K562 (cell line): ENCODE data around the gene PPP1R9B. TPM values are rescaled to one million over a fixed set of nuclear protein-coding genes. Genes with fewer than 3 reads are reported as not detected.
A peak's percentile ranks its signal among the peaks of the same experiment; 100 is the strongest.

Source experiments
- ATAC-seq: fragments of 200-7000 bp; cut with Tn5 transposase; 3 replicates; pipeline ENCODE4 v1.9.1; 2020; ENCODE audit warnings: moderate library complexity
- BruUV-seq: library from RNA; stranded (reverse); fragments of 400-500 nt; replicated peaks from 2 replicates; lab custom pipeline; 2021; lab: Mats Ljungman, UMichigan
- CTCF ChIA-PET: fragments of 300-600 bp; formaldehyde crosslinking; extraction: SDS; loops from one replicate; lab custom pipeline; 2021; ENCODE audit warnings: low intra/inter-chr PET ratio; lab: Yijun Ruan, JAX
- POLR2A ChIA-PET: fragments of 300-600, 350-650 bp; sonication (Branson Sonifier 250); formaldehyde crosslinking; extraction: SDS; loops from one replicate; lab custom pipeline; 2021; ENCODE audit warnings: antibody characterized with exemption, inconsistent platforms; lab: Yijun Ruan, JAX
- DNase-seq, 4 experiments: peaks; one replicate each; pipeline versions ENCODE4 v3.0.0 to v3.0.0-alpha.2; 2011 to 2018; ENCODE audit warnings: low spot score in 3 of 4, mixed read lengths in 3 of 4; ENCODE audit errors: extremely low read depth in 1 of 4
- FAIRE-seq: peaks from 2 replicates; lab custom pipeline; 2011; peaks lifted over from hg19 to GRCh38; lab: Jason Lieb, UNC
- H2AFZ ChIP-seq: 2 replicates; pipeline ENCODE4 v1.6.0; 2011; ENCODE audit warnings: low read depth, low read length, control low read depth, inconsistent platforms
- H3K27ac ChIP-seq: fragments of 200-600 bp; 3 replicates; pipeline ENCODE4 v1.8.0; 2011; ENCODE audit warnings: low read depth, mild to moderate bottlenecking, control low read depth, inconsistent platforms, low read length, moderate library complexity, mixed read lengths; ENCODE audit errors: extremely low read depth
- H3K27me3 ChIP-seq, 2 experiments: fragments of 300-600 bp in 1 of 2; 2 replicates in 1 of 2; 3 replicates in 1 of 2; pipeline versions ENCODE4 v1.6.0 to v1.8.0; 2011; ENCODE audit warnings: inconsistent platforms in 2 of 2, low read length in 2 of 2, mild to moderate bottlenecking in 1 of 2, mixed read lengths in 1 of 2, moderate library complexity in 1 of 2; ENCODE audit not compliant: control insufficient read depth in 2 of 2, insufficient read depth in 2 of 2
- H3K36me3 ChIP-seq: fragments of 300-600 bp; 3 replicates; pipeline ENCODE4 v1.8.0; 2011; ENCODE audit warnings: mild to moderate bottlenecking, low read length, inconsistent platforms; ENCODE audit not compliant: control insufficient read depth, insufficient read depth
- H3K4me1 ChIP-seq, 2 experiments: fragments of 200-600 bp in 1 of 2; replicated peaks in 1 of 2; 2 replicates in 1 of 2; 3 replicates in 1 of 2; pipeline versions ENCODE4 v1.5.1 to v1.8.0; 2011; ENCODE audit warnings: inconsistent platforms in 2 of 2, low read length in 2 of 2, mild to moderate bottlenecking in 1 of 2, mixed read lengths in 1 of 2, moderate library complexity in 1 of 2; ENCODE audit not compliant: control insufficient read depth in 2 of 2, insufficient read depth in 2 of 2
- H3K4me2 ChIP-seq: 2 replicates; pipeline ENCODE4 v1.6.1; 2011; ENCODE audit warnings: low read length, control low read depth, inconsistent platforms, mixed read lengths; ENCODE audit not compliant: insufficient read depth
- H3K4me3 ChIP-seq: fragments of 200-600 bp; sonication (generic), shearing (Covaris generic); 2 replicates; pipeline ENCODE4 v1.5.1; 2016; ENCODE audit warnings: control low read depth, inconsistent platforms
- H3K79me2 ChIP-seq: fragments of 200-600 bp; 3 replicates; pipeline ENCODE4 v1.8.0; 2011; ENCODE audit warnings: low read length, inconsistent platforms; ENCODE audit not compliant: control insufficient read depth, insufficient read depth
- H3K9ac ChIP-seq, 2 experiments: 2 replicates each; pipeline versions ENCODE4 v1.6.0 to v1.6.1; 2011; ENCODE audit warnings: low read depth in 2 of 2, low read length in 2 of 2, control low read depth in 1 of 2, inconsistent platforms in 1 of 2, mild to moderate bottlenecking in 1 of 2, mixed read lengths in 1 of 2; ENCODE audit not compliant: insufficient read depth in 1 of 2
- H3K9me1 ChIP-seq: one replicate; pipeline ENCODE4 v1.6.0; 2011; ENCODE audit warnings: inconsistent platforms, mild to moderate bottlenecking, low read length, moderate library complexity; ENCODE audit not compliant: control insufficient read depth, insufficient read depth
- H3K9me3 ChIP-seq: replicated peaks from 2 replicates; pipeline ENCODE4 v1.5.1; 2011; ENCODE audit warnings: low read depth, low read length, inconsistent platforms; ENCODE audit not compliant: control insufficient read depth, insufficient read depth
- H4K20me1 ChIP-seq: replicated peaks from 2 replicates; pipeline ENCODE4 v1.6.1; 2011; ENCODE audit warnings: low read length, inconsistent platforms, mixed read lengths; ENCODE audit not compliant: control insufficient read depth, insufficient read depth
- BHLHE40 ChIP-seq: IDR thresholded peaks from 2 replicates; pipeline ENCODE4 v1.6.1; 2011; ENCODE audit warnings: low read length, improper control_type of control experiment
- FIP1L1 ChIP-seq: fragments of 200-400 bp; formaldehyde crosslinking; IDR thresholded peaks from 2 replicates; pipeline ENCODE4 v1.6.1; 2018; ENCODE audit warnings: mild to moderate bottlenecking, low read depth, low read length; ENCODE audit not compliant: poor library complexity, severe bottlenecking
- HMGXB4 ChIP-seq: sonication (generic); formaldehyde crosslinking; IDR thresholded peaks from 2 replicates; pipeline ENCODE4 v1.8.1; 2023; ENCODE audit warnings: mild to moderate bottlenecking, missing genetic modification reagents
- KAT7 ChIP-seq: sonication (generic); formaldehyde crosslinking; IDR thresholded peaks from 2 replicates; pipeline ENCODE4 v1.8.0; 2022; ENCODE audit warnings: missing genetic modification reagents, mild to moderate bottlenecking, borderline replicate concordance
- MNT ChIP-seq, 2 experiments: fragments of 450-650 bp; conservative IDR thresholded peaks; 2 replicates each; pipeline ENCODE4 v1.6.1; 2017; ENCODE audit warnings: mild to moderate bottlenecking in 2 of 2, moderate library complexity in 2 of 2
- POLR2G ChIP-seq: fragments of 200-400 bp; formaldehyde crosslinking; IDR thresholded peaks from 2 replicates; pipeline ENCODE4 v1.6.1; 2017; ENCODE audit warnings: low read depth, mild to moderate bottlenecking, antibody characterized with exemption, low read length, moderate library complexity
- RBBP5 ChIP-seq: fragments of 200-600 bp; sonication (generic); IDR thresholded peaks from 2 replicates; pipeline ENCODE4 v1.6.1; 2012; ENCODE audit warnings: borderline replicate concordance, mild to moderate bottlenecking, low read length, control low read depth, inconsistent platforms; ENCODE audit not compliant: insufficient read depth, poor library complexity, severe bottlenecking
- USF1 ChIP-seq: sonication (generic); formaldehyde crosslinking; IDR thresholded peaks from 2 replicates; pipeline ENCODE4 v1.9.0; 2022; ENCODE audit warnings: mild to moderate bottlenecking, missing genetic modification reagents
- USF2 ChIP-seq: sonication (generic); formaldehyde crosslinking; IDR thresholded peaks from 2 replicates; pipeline ENCODE4 v1.5.0; 2020; ENCODE audit warnings: missing genetic modification reagents
- VEZF1 ChIP-seq: fragments of 200-800 bp; sonication (Bioruptor generic); IDR thresholded peaks from 2 replicates; pipeline ENCODE4 v1.6.1; 2017; ENCODE audit warnings: missing genetic modification characterization, missing compliant biosample characterization
- XRCC3 ChIP-seq: fragments of 450-650 bp; IDR thresholded peaks from 2 replicates; pipeline ENCODE4 v1.6.1; 2017; ENCODE audit warnings: mild to moderate bottlenecking, moderate library complexity
- ZKSCAN3 ChIP-seq: fragments of 250-450 bp; sonication (Bioruptor Pico); IDR thresholded peaks from 2 replicates; pipeline ENCODE4 v1.4.0; 2020
- ZNF263 ChIP-seq: sonication (generic); formaldehyde crosslinking; IDR thresholded peaks from 2 replicates; pipeline ENCODE4 v1.8.0; 2022; ENCODE audit warnings: mild to moderate bottlenecking, missing genetic modification reagents, borderline replicate concordance
- WGBS: fragments of 100-300 bp; shearing (Covaris generic); methylation state at CpG from one replicate; pipeline ENCODE4 v1.1.6; 2016; ENCODE audit warnings: low coverage, mixed read lengths; ENCODE audit not compliant: insufficient coverage; ENCODE audit errors: missing lambda C conversion rate; 5-methylcytosine and 5-hydroxymethylcytosine counted together
- in situ Hi-C: fragments of 300-500 bp; cut with MboI; formaldehyde crosslinking; loops from 4 replicates; pipeline ENCODE4 v1.15.0; 2018; ENCODE audit warnings: inconsistent platforms, mixed read lengths
- intact Hi-C: fragments of 100-400 bp; cut with micrococcal nuclease; formaldehyde crosslinking; loops from 2 replicates; pipeline ENCODE4 v1.14.2; 2022
- polyA plus RNA-seq, 8 experiments: library from polyadenylated mRNA; depleted of rRNA in 4 of 8; stranded (reverse) in 5 of 8; unstranded in 3 of 8; fragments of >200 nt; fragmentation: Nextera tagmentation in 2 of 8; fragmentation: Illumina TruSeq in 1 of 8; extraction: Ambion mirVana in 2 of 8; extraction: Trizol in 1 of 8; gene quantifications; 2 replicates each; pipeline versions ENCODE4 v1.2.1 to v1.2.3, GENCODE V29; 2011 to 2014; ENCODE audit warnings: inconsistent platforms in 1 of 8, missing spikeins in 1 of 8
- total RNA-seq, 7 experiments: library from RNA; depleted of rRNA in 6 of 7; stranded (reverse); fragments of >200 nt in 6 of 7; fragmentation: Illumina TruSeq in 2 of 7; extraction: Trizol in 2 of 7; gene quantifications; 2 replicates each; pipeline versions ENCODE4 v1.2.1 to v1.2.3, GENCODE V29; 2011 to 2021; ENCODE audit warnings: low replicate concordance in 1 of 7

PPP1R9B gene
- total and polyA plus RNA-seq, 9 of the 15 experiments (the other 6 are each of a cell fraction or from before 2014, with no cell fraction given) = 0.10 to 63.5 (median 24.7) TPM

GRCh38 chr17:50148226-50149090 lies 2.0 kb downstream of the PPP1R9B start:
- Histone ChIP-seq H3K9me3 (no peaks in the 10 kb centered on the region), H3K4me2 (peak overlapping the region; percentile 80), H3K79me2 (peaks cover 84% of the 10 kb centered on the region), H3K27ac (peak overlapping the region; percentile 83; the same call in 2 of the 3 replicates), H3K4me1 (peaks cover 34 to 89% of the 10 kb centered on the region in 2 experiments), H3K9ac (peak overlapping the region; percentile 67 to 97; a peak in 3 of 4 replicates), H3K9me1 (peaks cover 19% of the 10 kb centered on the region), H3K4me3 (peak overlapping the region; percentile 67), H4K20me1 (peaks cover 14% of the 10 kb centered on the region), H3K36me3 (peaks cover 47% of the 10 kb centered on the region), H2AFZ (no peak overlapping the region), H3K27me3 (no peaks in the 10 kb centered on the region)
- FAIRE-seq = no peak
- in situ Hi-C loops (no loop called here), intact Hi-C loops (no loop called here)
- ATAC-seq = peak; percentile 1; the same call in 1 of the 3 replicates
- no TSS peak for BruUV-seq
- peak; percentile 57 to 82 (median 70) for DNase-seq
- ChIA-PET POLR2A (interaction anchor here (0.9 kb wide), 1 partner anchor 135 kb away, joined by 3 read pairs; no protein-coding TSS in a partner anchor), CTCF (no interaction called here)
- WGBS = 3% methylated on average over 19 of the region's 25 CpGs
- TF ChIP-seq VEZF1 (CRISPR knock-in tag) = peak; percentile 61; the same call in 1 of the 2 replicates
- no peak for TF ChIP-seq ZKSCAN3
- TF ChIP-seq POLR2G = 0 out of 2 replicates have a peak, but pooled peaks have one; percentile 9
- no peak for TF ChIP-seq ZNF263 (CRISPR knock-in tag)
- no peak for TF ChIP-seq HMGXB4
- peak; percentile 48 for TF ChIP-seq USF2 (CRISPR knock-in tag)
- no peak for TF ChIP-seq KAT7 (CRISPR knock-in tag)
- TF ChIP-seq FIP1L1 = no peak
- no peak for TF ChIP-seq XRCC3
- TF ChIP-seq RBBP5 = peak; percentile 53
- peak; percentile 79 for TF ChIP-seq USF1
- 0 out of 2 replicates have a peak, but pooled peaks have one; percentile 5 for TF ChIP-seq BHLHE40
- TF ChIP-seq MNT (conservative IDR thresholded peaks at IDR 0.05) = peak; percentile 67 to 76; a peak in 3 of 4 replicates
